H1 (cell line): ENCODE data around the gene SNURF.
"Not testable (repeated sequence)": the region's sequence is repeated elsewhere in the genome, so short reads cannot be mapped to it uniquely, and the experiment has no call there.

Source experiments
- BRCA1 ChIP-seq: IDR thresholded peaks from 2 replicates; pipeline ENCODE4 v1.6.1; 2012; ENCODE audit warnings: low read depth, low read length, improper control_type of control experiment
- CHD1 ChIP-seq: IDR thresholded peaks from 2 replicates; pipeline ENCODE4 v1.6.1; 2012; ENCODE audit warnings: low read depth, low read length, improper control_type of control experiment
- CTCF ChIP-seq, 3 experiments: IDR thresholded peaks; 1 replicate in 2 of 3; 2 replicates in 1 of 3; pipeline versions ENCODE4 v1.5.1 to v1.6.1; 2011; ENCODE audit warnings: low read length in 3 of 3, mild to moderate bottlenecking in 3 of 3, inconsistent platforms in 2 of 3, low read depth in 1 of 3, moderate library complexity in 1 of 3; ENCODE audit not compliant: insufficient read depth in 1 of 3; ENCODE audit errors: control extremely low read depth in 1 of 3
- EP300 ChIP-seq, 2 experiments: IDR thresholded peaks; 1 replicate in 1 of 2; 2 replicates in 1 of 2; pipeline ENCODE4 v1.6.1; 2011 to 2012; ENCODE audit warnings: low read depth in 2 of 2, low read length in 2 of 2, mild to moderate bottlenecking in 2 of 2, borderline replicate concordance in 1 of 2, inconsistent platforms in 1 of 2, moderate library complexity in 1 of 2
- MAX ChIP-seq: IDR thresholded peaks from 2 replicates; pipeline ENCODE4 v1.6.1; 2012; ENCODE audit warnings: inconsistent platforms
- PHF8 ChIP-seq: fragments of 200-600 bp; sonication (generic); conservative IDR thresholded peaks from 2 replicates; pipeline ENCODE4 v1.7.1; 2012; ENCODE audit warnings: low read depth, mild to moderate bottlenecking, inconsistent platforms, low read length, moderate library complexity
- YY1 ChIP-seq: IDR thresholded peaks from 2 replicates; pipeline ENCODE4 v1.6.1; 2011; ENCODE audit warnings: low read depth, mild to moderate bottlenecking, low read length

- TF ChIP-seq YY1; CTCF (IDR thresholded peaks at IDR 0.05; ENCODE audit: control extremely low read depth in 1 of 3, insufficient read depth in 1 of 3, low read depth in 1 of 3, low read length in 3 of 3); EP300 (IDR thresholded peaks at IDR 0.05; ENCODE audit: borderline replicate concordance in 1 of 2, low read depth in 2 of 2, low read length in 2 of 2); BRCA1; PHF8; CHD1; MAX: not testable (repeated sequence)
Observed at GRCh38 chr15:24922781-24923180, 32.0 kb upstream of the SNURF start.
